Activated gamma-delta T cell (primary cell): ENCODE data around the gene SLC38A8.

ENCODE experiments used
- DNase-seq: peaks from one replicate; lab custom pipeline; 2025; lab: John Stamatoyannopoulos, UW

SLC38A8 gene

DNA sequence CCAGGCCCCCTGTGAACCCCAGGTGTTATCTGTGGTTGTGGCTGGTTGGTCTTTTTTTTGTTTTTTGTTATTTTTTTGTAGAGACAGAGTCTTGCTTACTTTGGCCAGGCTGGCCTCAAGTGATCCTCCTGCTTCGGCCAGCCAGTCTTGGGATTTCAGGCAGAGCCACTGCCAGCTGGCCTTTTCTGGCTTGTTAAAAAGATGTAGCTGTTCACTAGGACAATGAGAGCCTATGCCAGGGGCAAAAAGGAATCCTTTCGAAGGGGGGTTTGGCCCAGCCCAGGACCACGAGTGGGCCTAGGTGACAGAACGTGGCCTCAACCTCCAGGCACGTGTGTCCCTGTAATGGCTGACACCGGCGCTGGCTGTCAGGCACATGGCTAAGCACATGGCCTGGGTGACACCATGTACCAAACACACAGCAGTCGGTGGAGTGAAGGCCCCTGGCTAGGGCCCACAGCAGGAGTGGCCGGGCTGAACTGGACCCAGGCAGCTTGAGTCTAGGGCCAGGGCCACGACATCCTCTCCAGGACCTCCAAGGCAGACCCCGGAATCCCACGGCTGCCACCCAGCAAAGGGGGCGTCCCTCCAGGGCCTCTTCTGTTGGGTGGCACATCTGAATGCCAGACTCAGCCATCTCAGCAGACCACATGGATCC lies 6.9 kb upstream of the SLC38A8 start:
- no peak for DNase-seq

DNA sequence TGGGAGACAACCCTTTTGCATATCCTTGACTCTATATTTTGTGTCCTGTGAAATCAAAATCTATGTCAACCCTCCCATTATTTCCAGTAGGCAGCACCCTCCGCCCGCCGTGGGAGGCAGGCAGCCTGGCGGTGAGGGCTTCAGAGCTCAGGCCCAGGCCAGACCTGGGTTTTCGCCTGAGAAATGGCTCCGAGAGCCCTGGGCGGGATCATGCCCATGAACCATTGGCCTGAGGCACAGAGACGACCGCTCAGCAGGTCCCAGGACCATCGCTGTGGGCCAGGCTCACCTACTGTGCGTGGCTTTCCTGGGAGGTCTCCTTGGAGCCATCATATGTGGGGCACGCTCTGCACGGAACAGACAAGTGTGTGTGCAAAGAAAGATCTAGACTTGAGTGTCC lies 6.3 kb upstream of the SLC38A8 start:
- DNase-seq, result no peak

DNA sequence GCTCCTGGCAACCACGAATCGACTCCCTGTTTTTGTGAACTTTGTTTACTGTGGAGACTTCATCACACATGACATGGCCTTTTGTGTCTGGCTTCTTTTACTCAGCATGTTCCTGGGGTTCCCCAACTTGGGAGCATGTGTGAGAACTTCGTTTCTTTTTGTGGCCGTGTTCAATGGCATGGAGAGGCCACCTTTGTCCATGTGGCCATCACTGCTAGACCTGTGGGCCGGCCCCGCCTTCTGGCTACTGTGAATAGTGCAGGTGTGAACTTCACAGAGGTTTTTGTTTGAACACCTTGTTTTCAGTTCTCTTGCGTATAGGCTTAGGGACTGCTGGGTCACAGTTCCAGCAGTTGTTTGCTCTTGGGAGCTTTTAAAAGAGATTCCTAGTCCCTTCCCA lies 5.7 kb upstream of the SLC38A8 start:
- no peak for DNase-seq

DNA sequence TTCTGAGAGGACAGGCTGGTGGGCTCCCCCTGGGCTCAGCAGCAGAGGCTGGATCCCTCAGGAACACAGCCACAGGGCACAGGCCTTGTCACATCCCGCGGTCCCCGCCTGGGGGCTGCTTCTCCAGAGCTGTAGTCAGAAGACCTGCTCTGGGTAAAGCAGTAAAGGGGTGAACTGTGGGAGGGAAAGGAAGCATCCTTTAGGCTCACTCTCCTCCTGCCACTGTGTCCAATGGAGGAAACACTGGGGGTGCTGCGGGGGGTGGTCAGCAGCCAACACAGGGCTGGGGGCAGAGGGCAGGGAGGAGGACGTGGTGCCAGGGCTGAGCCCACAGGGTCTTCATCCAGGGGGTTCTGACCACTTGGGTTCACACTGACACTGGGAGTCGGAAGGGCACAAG lies 5.0 kb upstream of the SLC38A8 start:
- no peak for DNase-seq

DNA sequence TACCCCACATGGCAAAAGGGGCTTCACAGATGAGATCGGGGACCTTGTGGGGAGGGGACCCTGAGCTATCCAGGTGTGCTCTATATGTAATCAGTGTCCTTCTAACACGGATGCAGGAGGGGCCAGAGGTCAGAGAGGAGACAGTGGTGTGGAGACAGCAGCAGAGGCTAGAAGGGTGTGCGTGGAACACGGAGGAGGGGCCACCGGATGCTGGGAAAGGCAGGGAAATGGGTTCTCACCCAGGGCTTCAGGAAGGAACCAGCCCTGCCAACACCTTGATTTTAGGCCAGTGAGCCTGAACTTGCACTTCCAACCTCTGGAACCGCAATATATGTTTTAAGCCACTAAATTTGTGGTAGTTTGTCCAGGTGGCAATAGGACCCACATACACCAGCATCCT lies 4.6 kb upstream of the SLC38A8 start:
- DNase-seq, result no peak

DNA sequence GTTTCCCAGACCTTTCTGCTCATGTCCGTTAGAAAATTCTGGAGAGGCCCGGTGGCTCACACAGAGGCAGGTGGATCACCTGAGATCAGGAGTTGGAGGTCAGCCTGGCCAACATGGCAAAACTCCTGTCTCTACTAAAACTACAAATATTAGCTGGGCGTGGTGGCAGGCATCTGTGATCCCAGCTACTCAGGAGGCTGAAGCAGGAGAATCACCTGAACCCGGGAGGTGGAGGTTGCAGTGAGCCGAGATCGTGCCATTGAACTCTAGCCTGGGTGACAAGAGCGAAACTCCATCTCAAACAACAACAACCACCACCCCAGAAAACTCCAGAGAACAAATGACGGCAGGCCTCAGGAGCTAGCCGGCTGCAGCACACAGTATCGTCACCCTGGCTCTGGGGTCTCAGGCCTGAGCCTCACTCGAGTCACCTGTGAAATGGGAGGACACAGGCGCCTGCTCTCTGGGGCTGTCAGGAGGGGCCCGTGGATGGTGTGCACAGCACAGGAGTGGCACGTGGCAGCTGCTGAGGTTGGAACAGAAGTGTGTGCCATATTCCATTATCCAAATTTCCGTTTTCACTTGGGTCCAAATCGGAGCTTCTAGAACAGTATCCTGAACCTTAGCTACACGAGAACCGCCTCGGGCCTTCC lies 3.3 kb upstream of the SLC38A8 start:
- DNase-seq, result no peak

DNA sequence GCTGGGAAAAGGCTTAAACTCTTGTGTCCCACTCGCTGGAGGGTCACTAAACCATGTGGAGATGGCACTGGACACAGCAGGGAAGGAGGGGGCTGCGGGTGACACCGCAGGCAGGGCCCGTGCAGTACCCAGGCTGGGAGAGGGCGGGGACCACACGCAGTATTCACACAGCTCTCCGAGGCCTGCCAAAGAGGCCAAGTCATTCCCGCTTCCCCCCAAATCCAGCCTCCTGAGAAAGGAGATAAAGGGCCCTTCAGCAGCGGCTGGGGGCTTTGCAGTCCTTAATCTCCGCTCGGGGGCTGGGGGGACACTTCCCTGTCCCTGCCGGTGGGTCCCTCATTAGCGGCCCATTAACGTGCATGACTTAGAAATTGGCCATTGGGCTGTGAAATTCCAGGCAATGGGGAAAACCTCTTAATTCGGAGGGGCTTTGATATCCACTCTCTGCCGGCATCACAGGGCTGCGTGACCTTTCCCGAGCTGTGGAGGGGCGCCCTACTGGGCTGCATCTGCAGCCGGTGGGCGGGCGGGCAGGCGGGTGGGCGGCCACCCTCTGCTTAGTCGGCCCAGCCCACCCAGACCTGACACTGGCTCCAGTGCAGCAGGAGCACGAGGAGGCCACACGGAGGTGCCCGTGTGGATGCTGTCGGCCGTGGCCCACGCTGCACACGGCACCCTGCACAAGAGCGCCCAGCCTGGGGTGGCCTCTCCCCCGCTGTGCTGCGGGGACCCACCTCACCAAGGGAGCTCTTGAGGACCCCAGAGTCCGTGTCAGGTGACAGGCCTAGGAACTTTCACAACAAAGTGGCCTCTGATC lies 2.6 kb upstream of the SLC38A8 start:
- DNase-seq, result no peak

DNA sequence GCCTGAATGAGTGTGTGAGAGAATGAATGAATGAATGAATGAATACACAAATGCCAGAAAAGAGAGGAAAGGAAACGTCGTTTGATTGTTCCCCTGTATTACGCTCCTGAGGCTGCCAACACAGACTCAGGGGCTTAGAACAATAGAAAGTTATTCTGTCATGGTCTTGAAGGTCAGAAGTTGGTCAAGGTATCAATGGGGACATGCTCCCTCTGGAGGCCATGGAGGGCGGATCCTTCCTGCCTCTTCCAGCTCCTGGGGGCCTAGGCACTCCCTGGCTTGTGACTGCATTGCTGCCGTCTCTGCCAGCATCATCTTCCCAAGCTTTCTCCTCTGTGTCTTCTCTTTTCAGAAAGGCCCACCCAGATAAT lies 1.5 kb upstream of the SLC38A8 start:
- no peak for DNase-seq

DNA sequence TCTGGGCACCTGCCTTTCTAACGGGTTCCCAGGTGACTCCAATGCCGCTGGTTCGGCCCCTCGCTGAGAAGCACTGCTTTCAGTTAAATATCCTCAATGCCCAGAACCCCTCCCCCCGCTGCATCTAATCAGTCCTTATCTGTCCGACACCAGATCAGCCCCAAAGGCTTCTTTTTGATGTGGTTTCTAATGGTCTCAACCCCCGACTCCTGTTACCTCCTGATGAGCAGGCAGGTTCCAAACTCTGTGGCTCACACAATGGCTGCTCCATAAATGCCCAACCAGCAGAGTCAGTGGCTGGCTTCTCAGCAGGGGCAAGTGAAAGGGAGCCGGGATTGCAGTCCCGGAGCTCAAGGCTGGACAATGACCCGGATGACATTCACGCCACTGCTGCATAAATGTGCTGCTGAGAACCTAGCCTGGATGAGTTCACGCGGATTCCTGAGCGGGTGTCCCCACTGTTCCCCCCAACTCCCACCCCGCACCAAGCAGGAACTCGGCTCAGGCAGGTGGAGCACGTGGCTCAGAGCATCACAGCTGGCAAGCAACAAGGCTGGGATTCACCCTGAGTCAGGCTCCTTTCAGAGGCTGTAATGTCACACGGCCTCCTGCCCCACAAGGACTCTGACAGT lies 1.0 kb upstream of the SLC38A8 start:
- DNase-seq, result no peak

DNA sequence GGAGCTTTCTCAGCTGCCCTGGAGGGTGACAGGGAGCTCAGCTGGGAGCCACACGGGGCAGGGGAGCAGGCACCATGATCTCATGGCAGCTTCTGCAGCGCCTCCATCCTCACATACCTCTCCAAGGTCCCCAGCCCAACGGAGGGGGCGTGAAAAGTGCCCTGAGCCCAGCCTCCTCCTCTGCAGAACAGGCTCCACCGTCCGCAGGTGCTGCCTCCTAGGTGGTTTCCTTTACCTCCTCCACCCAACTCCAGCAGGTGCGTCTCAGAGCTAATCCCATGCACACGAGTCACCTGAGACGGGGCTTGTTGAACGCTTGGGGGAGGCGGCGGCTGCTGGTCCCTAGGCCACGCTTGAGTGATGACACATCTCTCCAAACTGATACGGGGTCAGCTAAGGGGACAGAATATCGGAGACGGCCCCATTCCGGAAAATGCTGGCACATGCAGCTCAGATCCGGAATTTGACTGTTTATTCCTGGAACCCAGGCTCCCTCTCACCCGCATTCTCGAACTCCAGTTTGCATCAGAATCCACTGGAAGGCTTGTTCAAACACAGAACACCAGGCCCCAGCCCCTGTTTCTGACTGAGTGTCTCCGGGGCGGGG lies 387 bp upstream of the SLC38A8 start:
- no peak for DNase-seq

DNA sequence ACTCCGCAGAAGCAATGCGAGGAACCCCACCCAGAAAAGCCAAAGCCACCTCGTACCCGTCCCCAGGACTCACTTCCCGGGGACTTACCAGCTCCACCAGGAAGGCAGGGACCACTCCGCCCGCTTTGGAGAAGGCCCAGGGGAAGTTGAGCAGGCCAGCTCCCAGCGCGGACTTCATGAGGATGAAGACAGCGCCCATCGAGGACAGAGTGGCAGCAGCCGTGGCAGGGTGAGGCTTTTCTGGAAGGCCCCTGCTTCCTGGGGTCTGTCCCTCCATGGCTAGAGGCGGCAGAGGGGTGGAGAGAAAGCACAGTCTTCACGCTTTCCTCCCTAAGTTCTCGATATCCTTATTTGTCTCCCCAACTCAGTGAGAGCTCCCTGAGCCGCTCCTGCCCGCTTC lies 714 bp downstream of the SLC38A8 start:
- DNase-seq, result no peak

DNA sequence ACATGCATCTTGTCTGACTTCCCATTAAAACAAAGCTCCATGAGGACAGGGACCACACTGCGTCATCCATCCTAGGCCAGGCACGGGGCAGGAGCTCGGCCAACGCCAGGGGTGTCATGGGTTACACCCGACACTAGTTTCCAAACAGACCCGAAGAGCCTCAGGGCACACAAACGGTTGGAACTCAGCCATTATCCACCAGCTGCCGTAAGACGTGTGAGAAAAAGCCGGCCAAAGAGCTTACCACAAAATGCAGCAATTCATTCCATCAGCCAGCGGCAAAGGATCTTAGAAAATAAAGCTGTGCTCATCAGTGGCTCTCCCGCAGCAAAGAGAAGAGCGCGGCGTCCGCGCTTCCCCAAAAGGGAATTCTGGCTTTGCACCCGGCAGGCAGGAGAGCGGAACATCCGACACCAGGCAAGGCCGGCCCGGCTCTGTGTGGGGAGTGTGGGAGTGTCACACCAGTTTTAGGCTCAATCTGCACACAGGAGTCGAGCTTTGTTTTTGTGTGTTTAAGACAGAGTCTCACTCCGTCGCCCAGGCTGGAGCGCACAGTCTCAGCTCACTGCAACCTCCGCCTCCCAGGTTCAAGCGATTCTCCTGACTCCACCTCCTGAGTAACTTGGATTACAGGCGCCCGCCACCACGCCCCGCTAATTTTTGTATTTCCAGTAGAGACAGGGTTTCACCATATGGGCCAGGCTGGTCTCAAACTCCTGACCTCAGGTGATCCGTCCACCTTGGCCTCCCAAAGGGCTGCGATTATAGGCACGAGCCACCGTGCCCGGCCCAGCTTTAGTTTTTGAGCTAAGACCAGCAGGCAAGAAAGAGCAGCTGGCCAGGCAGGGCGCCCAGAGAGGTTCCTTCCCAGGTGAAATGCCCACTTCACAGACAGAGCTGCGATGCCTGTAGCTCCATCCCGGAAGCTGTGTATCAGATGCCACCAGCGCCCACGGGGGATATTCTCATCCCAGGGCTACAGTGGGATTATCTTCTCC lies 1.5 kb downstream of the SLC38A8 start:
- DNase-seq, result no peak

DNA sequence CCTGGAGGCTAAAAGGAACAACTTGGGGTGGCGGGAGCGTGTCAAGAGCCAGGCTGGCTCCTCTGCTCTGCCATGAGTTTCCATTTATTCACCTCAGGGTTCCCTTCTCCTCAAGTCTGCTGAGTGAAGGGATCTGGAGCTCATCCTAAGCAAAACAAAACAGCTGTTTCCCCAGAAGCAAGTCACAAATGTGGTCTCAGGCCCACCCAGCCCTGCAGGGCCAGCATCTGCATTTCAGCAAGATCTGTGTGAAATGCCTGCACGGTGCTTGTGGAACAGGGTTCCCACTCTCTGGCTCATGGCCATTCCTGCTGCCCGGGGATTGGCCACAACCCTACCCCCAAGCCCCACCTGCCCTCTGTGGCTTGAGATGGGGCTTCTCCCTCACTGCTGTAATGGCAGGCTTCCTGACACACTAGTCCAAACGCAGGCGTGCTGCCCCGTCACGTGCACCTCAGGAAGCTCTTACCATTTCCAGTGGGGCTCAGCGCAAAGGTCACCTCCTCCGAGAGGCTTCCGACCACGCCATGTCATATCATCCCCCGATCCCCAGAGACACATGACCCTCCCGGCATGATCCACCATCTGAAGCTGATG lies 2.3 kb downstream of the SLC38A8 start:
- DNase-seq, result no peak

DNA sequence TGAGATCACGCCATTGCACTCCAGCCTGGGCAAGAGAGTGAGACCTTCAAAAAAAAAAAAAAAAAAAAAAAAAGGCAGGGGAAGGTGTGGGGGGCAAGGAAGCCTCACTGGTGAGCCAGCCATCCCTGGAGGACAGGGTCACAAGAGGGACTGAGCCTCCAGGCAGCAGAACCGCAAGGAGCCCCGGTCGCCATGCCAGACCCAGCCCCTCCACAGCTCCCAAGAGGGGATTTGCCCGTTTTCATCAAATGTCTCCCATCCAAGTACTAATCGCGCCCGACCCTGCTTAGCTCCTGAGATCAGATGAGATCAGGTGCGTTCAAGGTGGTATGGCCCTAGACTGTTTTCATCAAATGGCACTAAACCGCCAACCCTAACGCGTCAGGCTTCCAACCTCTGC lies 2.9 kb downstream of the SLC38A8 start:
- DNase-seq, result no peak

DNA sequence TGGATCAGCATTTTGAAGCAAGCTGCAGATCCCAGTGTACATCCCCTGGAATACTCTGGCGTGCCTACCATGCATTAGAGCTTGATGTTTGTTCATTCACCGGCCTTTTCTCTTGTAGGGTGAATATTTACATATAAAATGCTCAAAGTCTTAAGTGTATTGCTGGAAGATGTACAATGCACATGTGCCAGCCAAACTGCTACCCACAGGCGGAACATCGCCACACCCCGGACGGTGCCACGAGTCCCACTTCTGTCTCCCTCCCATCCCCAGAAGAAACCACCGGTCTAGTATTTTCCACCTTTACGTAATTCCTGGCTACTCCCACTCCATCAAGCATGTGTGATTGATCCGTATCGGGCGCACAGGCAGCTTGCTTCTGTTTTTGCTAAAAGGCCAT lies 4.1 kb downstream of the SLC38A8 start:
- no peak for DNase-seq

DNA sequence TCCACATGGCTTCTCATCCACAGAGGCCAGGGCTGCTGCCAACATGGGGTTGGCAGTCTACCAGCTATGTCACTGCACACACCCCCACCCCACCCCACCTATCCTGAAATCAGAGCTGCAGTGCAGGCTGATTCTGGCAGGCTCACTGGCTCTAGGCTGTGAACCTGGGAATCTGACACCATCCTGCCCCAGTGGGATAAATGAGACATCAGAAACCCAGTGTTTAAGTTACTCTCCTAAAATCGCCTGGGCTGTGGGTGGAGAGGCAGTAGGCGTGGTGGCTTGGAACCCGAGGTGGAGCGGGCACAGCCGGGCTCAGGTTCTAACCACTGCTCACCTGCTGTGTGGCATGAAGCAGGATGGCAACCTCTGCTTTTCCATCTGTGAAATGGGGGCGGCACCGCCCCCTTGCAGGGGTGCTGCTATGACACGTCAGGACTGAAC lies 5.6 kb downstream of the SLC38A8 start:
- DNase-seq, result no peak

DNA sequence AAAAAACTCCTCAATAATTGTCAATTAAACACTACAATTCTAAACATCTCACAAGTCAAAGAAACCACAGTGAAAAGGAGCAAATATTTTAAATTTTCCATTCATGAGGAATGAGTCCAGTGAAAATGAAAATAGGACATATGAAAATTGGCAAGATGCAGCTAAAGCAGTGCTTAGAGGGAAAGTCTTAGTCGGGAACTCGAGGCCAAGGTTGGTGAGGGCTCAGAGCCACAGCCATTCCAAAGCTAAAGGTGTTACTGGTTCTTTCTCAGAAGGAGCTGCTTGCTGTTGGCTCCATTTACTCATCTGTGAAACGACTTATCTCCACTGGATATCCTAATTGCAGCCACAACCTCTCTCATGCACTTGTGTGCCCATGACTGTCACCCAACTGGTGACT lies 6.5 kb downstream of the SLC38A8 start:
- DNase-seq, result no peak

DNA sequence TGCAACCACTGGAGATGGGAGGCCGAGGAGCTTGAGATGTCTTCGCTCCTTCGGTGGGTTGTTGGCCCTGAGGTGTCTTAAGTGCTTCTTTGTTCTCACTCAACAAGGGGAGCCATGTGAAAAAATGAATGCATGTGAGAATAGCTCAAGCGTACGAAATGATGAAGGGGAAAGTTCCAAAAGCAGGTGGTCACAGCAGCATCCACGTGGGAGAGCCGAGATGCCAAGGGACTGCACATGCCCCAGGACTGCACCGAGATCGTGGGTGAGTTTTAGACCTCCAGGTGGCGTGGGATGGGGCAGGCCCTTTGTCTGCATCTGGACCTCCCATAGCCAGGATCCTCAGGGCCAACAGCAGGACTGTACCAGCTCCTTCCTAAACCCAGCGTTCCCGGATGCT lies 8.1 kb downstream of the SLC38A8 start:
- no peak for DNase-seq

DNA sequence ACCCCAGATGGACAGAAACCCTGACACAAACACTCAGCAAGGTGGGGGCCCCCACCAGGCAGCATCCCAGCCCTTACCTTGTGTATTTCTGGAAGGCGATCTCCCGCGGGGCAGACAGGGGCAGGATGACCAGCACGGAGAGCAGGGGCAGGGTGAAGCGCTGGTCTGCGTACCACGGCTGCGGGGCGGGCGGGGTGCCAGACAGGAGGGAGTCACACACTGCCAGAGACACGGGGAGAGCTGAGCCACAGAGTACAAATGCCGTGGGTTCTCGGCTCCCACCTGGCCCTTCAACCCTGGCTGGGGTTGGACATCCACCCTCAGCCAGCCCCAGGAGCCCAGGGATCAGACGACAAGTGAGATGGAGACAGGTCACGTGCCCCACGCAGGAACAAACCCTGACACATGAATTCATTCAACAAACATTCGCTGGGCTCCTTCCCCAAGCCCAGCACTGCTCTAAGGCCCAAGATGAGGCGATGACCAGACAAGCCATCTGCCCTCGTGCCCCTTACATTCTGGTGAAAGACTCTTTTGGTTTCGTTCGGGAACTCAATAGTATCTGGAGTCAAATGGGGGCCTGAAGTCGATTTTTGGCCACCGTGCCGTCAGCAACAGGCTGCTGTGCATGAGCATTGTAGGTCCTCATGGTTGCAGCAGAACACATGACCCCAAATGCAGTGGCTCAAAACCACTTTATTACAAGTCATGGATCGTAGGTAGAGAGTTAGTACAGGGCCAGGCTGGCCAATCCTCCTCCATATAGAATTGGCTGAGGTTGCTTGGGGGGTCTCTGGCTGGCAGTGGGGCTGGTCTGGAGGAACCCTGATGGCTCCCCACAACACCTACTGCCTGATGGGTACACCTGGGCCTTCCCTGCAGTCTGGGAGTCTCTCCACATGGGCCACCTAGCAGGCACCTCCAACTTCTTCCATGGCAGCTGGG lies 9.1 kb downstream of the SLC38A8 start:
- DNase-seq, result no peak
